GM18511 (cell line): ENCODE data around the gene ZNF816.
"Not testable (repeated sequence)": the region's sequence is repeated elsewhere in the genome, so short reads cannot be mapped to it uniquely, and the experiment has no call there.

Experiments
- ATAC-seq: cut with Tn5 transposase; IDR thresholded peaks from one replicate; pipeline ENCODE4 v1.9.1; 2021; ENCODE audit warnings: mild to moderate bottlenecking, moderate library complexity; ENCODE audit not compliant: unreplicated experiment

The ZNF816 gene

GRCh38 chr19:52961981-52962380, 700 bp downstream of the ZNF816 start:
- no peak for ATAC-seq

- no peak for ATAC-seq
Observed at GRCh38 chr19:52959613-52960295, 2.9 kb downstream of the ZNF816 start.

- no peak for ATAC-seq
Observed at GRCh38 chr19:52957591-52957990, 5.1 kb downstream of the ZNF816 start.

DNA sequence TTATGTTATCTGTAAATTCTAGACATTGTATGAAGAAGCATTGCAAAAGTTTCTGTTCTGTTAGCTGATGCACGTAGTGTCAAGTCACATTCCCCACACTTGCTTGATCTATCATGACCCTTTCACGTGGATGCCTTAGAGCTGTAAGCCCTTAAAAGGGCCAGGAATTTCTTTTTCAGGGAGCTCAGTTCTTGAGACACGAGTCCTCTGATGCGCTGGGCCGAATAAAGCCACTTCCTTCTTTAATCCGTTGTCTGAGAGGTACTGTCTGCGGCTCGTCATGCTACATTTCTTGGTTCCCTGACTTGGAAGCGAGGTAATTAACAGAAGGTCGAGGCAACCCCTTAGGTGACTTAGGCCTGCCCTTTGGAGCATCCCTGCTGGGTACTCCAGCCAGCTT, 5.8 kb downstream of the ZNF816 start:
- no peak for ATAC-seq

- ATAC-seq, result no peak
Observed at GRCh38 chr19:52949422-52949821, 13.3 kb downstream of the ZNF816 start.

DNA sequence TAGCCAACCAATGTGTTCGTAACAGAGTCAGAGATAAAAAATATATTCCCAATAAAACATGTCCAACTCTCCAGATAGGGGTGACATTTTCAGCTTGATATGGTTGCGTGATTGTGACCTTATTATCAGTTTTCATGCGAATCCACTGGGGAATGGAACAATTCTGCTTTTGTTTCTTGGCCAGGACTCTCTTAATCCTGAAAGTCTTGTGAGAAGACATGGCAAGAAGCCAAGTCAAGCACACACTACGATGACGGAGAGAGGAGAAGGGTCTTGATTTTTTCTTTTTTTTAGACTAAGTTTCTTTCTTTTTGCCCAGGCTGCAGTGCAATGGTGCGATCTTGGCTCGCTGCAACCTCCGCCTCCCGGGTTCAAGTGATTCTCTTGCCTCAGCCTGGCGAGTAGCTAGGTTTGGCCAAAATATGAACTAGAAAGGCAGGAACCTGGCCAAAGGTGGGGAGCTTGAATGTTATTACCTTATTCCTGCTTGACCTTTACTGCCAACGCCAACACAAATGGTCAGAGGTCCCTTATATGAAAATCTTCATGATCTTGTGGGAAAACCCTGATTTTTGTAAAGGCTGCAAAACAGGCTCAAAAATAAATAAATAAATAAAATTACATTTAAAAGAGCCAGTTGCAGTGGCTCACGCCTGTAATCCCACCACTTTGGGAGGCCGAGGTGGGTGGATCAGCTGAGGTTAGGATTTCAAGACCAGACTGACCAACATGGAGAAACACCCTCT, 14.5 kb downstream of the ZNF816 start:
- ATAC-seq, result no peak

DNA sequence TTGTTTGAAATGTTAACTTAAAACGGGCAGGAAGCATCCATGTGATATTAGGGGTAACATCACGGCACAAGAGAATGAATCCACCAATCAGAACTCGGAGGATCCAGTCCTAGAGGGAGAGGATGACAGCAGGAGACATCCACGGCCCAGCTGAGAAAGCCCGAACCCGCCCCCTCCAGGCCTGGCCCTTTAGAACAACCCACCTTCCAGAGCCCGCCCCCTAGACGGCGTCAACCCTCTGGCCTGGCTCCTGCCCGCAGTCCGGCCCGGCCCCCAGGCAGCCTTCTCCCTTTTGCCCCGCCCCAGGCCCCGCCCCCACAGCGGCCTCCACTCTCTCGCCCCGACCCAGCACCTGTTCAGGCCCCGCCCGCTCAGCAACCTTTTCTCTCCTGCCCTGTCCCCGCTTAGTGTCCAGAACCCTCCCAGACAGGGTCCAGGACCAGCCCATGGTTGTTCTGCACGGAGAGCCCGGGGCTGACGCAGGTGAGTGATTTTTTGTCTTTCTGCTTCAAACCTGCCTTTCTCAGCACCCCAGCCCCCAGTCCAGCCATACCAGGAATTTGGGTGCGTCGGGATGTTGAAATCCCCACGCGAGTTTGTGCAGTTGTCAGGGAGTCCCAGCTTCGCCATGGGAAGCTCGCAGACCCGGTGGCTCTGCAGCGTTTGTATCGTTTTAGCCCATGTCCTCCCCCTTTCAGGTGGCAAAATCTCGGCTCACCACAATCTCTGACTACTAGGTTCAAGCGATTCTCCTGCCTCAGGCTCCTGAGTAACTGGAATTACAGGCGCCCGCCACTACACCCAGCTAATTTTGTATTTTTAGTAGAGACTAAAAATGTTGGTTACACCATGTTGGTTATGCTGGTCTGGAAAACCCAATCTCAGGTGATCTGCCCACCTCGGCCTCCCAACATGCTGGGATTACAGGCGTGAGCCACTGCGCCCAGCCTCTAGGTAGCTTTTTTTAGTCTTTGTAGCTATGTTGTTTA, 16.1 kb downstream of the ZNF816 start:
- no peak for ATAC-seq

DNA sequence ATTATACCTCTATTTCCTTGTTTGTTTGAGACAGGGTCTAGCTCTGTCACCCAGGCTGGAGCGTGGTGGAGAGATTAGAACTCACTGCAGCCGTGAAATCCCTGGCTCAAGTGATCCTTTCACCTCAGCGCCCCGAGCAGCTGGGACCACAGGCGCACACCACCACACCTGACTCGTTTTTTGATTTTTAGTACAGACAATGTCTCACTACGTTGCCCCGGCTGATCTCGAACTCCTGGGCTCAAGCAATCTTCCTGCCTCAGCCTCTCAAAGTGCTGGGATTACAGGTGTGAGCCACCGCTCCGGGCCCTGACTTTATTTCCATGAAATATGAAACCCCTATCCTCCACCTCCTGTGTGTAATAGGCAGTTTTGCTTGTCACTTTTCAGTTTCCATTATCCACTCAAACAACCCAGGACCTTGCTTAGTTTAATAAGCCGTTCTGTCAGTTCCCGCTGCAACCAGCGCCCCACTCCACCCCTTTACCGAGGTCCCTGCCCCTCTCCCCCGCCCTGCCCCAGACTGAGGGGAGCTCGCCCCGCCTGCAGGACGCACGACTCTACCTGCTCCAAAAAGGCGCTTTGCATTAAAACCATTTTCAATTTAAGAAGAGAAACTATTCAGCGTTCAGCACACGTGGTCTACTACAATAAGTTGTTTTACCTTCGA, 16.9 kb downstream of the ZNF816 start:
- ATAC-seq, result no peak

DNA sequence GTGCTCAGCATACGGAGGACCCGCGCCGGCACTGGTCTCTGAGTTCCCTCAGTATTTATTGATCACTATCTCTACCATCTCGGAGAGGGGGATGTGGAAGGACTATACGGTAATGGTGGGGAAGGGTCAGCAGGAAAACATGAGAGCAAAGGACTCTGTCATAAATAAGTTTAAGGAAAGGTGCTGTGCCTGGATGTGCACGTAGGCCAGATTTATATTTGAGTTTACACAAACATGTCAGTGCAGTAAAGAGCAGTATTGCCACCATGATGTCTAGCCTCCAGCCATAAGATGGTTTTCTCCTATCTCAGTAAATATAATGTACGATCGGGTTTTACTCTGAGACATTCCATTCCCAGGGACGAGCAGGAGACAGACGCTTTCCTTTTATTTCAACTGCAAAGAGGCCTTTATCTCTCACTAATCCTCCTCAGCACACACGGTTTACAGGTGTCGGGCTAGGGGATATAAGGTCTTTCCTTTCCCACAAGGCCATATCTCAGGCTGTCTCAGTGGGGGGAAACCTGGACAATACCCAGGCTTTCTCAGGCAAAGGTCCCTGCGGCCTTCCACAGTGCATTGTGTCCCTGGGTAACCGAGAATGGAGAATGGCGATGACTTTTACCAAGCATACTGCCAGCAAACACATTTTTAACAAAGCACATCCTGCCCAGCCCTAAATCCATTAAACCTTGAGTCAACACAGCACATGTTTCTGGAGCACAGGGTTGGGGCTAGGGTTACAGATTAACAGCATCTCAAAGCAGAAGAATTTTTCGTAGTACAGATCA, 17.8 kb downstream of the ZNF816 start:
- ATAC-seq, result not testable (repeated sequence)

DNA sequence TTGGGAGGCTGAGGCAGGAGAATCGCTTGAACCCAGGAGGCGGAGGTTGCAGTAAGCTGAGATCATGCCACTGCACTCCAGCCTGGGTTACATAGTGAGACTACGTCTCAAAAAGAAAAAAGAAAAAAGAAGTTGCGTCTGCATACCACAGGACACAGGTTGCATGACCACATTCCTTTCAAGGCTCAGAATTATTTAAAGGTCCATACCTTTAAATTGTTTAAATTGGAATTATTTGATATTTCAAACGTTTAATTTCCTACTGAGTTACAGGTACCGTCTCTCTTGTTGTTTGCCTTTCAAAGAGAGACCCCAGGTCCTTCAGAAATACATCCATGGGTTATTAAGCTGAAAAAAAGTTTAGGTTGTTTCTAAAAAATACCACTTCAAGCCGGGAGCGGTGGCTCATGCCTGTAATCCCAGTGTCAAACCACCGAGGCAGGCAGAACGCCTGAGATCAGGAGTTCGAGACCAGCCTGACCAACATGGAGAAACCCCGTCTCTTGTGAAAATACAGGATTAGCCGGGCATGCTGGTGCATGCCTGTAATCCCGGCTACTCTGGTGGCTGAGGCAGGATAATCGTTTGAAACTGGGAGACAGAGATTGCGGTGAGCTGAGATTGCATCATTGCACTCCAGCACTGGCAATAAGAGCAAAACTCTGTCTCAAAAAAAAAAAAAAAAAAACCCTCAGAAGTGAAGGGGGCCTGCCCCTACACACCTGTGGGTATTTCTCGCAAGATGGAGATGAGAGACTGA, 18.6 kb downstream of the ZNF816 start:
- ATAC-seq, result no peak

DNA sequence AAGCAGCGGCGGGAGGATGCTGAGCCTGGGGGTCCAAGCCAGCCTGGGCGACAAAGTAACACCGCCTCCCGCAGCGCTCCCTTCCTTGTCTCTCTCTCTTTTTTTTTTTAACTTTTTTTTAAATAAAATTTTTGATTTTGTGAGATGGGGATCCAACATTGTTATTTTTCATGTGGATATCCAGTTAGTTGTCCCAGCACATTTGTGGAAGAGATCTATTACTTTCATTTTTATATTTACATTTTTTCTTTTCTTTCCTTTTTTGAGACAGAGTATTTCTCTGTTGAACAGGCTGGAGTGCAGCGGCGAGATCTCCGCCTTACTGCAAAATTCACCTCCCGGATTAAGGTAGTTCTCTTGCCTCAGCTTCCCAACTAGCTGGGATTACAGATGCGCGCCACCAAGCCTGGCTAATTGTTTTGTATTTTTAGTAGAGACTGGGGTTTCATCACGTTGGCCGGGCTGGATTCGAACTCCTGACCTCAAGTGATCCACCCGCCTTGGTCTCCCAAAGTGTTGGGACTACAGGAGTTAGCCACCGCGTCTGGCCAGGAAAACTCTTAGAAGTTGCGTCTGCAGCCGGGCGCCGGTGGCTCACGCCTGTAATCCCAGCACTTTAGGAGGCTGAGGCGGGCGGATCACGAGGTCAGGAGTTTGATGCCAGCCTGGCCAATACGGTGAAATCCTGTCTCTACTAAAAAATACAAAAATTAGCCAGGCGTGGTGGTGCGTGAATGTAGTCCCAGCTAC, 19.4 kb downstream of the ZNF816 start:
- ATAC-seq, result peak; percentile 26

DNA sequence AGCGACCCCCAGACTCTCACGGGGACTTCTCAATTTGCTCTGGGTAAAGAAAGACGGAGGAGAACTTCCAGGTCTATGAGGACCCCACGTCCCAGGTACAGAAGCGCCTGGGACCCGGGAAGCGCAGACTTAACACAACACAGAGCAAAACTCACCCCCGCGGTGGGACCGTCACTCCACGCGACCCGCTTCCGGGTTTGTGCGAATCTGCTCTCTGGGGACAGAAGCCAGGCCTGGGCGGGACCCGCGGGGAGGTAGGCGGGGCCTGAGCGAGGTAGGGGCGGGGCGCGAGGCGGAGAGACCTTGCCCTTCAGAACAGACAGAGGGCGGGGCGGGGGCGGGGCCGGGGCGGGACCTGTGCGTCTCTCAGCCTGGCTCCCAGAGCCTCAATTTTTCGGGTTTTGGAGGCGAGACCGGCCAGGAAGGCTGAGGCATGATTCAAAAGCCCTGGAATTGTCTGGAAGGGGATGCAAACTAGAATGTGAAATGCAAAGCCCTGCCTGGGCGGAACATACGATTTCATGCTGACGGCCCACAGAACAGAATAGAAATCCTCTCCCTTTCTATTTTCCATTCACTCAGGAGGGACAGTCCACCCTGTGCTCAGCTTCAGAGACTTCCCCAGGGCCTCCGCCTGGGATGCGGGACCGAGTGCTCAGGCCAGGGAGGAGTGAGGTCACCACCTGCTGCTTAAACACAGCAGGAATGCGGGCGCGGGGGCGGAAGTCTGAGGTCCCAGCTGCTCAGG, 20.1 kb downstream of the ZNF816 start:
- ATAC-seq, result peak; percentile 96

GRCh38 chr19:52941941-52942385, 20.7 kb downstream of the ZNF816 start:
- ATAC-seq, result peak; percentile 40

GRCh38 chr19:52941523-52941922, 21.2 kb downstream of the ZNF816 start:
- ATAC-seq, result not testable (repeated sequence)

- not testable (repeated sequence) for ATAC-seq
Observed at GRCh38 chr19:52940905-52941304, 21.8 kb downstream of the ZNF816 start.

- no peak for ATAC-seq
Observed at GRCh38 chr19:52938761-52939160, 23.9 kb downstream of the ZNF816 start.

- no peak for ATAC-seq
Observed at GRCh38 chr19:52936954-52937325, 25.7 kb downstream of the ZNF816 start.
